DND-41 (cell line): ENCODE data around the gene PPME1.

Experiments used
- EZH2 ChIP-seq: IDR thresholded peaks from 3 replicates; pipeline ENCODE4 v1.6.1; 2012; ENCODE audit warnings: borderline replicate concordance, low read depth, mild to moderate bottlenecking, moderate library complexity, low read length, inconsistent platforms; ENCODE audit not compliant: severe bottlenecking
- TF ChIP-seq, protein P1 (sequence below): IDR thresholded peaks from 2 replicates; pipeline ENCODE4 v1.5.1; 2012; ENCODE audit warnings: borderline replicate concordance, low read length, moderate library complexity, mild to moderate bottlenecking; ENCODE audit not compliant: poor library complexity, severe bottlenecking; ENCODE audit errors: extremely low read depth

DNA sequence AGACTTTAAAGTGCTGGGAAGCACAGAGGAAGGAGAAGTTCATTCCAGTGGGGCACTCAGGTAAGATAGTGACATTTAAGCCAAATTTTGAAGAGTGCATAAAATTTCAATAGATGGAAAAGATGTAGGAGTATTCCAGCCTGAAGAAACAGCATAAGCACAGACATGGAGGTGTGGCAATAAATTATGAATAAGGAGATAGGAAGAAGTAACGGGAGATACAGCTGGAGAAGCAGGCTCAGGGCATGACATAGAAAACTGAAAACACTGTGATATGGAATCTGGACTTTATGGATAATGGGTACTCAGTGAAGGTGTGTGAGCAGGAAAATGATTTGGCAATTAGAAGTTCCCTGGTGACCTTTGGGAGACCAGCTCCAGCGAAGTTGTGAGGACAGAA lies 107.0 kb downstream of the PPME1 start:
- TF ChIP-seq EZH2, result no peak
- TF ChIP-seq, protein P1, sequence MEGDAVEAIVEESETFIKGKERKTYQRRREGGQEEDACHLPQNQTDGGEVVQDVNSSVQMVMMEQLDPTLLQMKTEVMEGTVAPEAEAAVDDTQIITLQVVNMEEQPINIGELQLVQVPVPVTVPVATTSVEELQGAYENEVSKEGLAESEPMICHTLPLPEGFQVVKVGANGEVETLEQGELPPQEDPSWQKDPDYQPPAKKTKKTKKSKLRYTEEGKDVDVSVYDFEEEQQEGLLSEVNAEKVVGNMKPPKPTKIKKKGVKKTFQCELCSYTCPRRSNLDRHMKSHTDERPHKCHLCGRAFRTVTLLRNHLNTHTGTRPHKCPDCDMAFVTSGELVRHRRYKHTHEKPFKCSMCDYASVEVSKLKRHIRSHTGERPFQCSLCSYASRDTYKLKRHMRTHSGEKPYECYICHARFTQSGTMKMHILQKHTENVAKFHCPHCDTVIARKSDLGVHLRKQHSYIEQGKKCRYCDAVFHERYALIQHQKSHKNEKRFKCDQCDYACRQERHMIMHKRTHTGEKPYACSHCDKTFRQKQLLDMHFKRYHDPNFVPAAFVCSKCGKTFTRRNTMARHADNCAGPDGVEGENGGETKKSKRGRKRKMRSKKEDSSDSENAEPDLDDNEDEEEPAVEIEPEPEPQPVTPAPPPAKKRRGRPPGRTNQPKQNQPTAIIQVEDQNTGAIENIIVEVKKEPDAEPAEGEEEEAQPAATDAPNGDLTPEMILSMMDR, result no peak
